Measurements from ENCODE around the gene AOAH. TPM values are rescaled to one million over a fixed set of nuclear protein-coding genes. Genes with fewer than 3 reads are reported as not detected.

The AOAH gene
- total and polyA plus RNA-seq, 2 donors (not counting 3 experiments of a cell fraction or from before 2014, with no cell fraction given): not detected

GRCh38 chr7:36638140-36638539 is 86.2 kb downstream of the AOAH start:
- no peaks in the 10 kb centered on the region for H3K9me3 ChIP-seq (replicated peaks; ENCODE audit: control insufficient read depth, insufficient read depth, low read length)
- H3K79me2 ChIP-seq (ENCODE audit: control insufficient read depth, insufficient read depth, low read length): no peaks in the 10 kb centered on the region
- intact Hi-C loops (cut with micrococcal nuclease) (no loop called here), dilution Hi-C loops (cut with MboI; ENCODE audit: extremely low pct_ligation_motif_present, low sequenced_read_pairs) (no loop called here)
- H2AFZ ChIP-seq (ENCODE audit: low read depth, low read length): no peak overlapping the region
- no peaks in the 10 kb centered on the region for H4K20me1 ChIP-seq (replicated peaks; ENCODE audit: control insufficient read depth, extremely low read depth, insufficient read depth, low read length)
- no peaks in the 10 kb centered on the region for H3K9me1 ChIP-seq (replicated peaks; ENCODE audit: control insufficient read depth, extremely low read depth, insufficient read depth, low read length)
- no peak overlapping the region for H3K4me3 ChIP-seq (replicated peaks in 1 of 3; ENCODE audit: insufficient read depth in 1 of 3, low read depth in 1 of 3, low read length in 3 of 3)
- no peaks in the 10 kb centered on the region for H3K4me1 ChIP-seq (ENCODE audit: control insufficient read depth, extremely low read depth, insufficient read depth, low read length)
- no peak overlapping the region for H3K9ac ChIP-seq (replicated peaks; ENCODE audit: extremely low read depth, insufficient read depth, low read length)
- H3K36me3 ChIP-seq (ENCODE audit: control insufficient read depth in 2 of 2, extremely low read depth in 1 of 2, insufficient read depth in 2 of 2, low read length in 2 of 2): no peaks in the 10 kb centered on the region
- H3K27ac ChIP-seq (ENCODE audit: insufficient read depth, low read depth, low read length): no peak overlapping the region
- TF ChIP-seq MAX (IDR thresholded peaks at IDR 0.05; ENCODE audit: insufficient read depth, insufficient read length): no peak
- no peak for TF ChIP-seq JUN (IDR thresholded peaks at IDR 0.05; ENCODE audit: borderline replicate concordance, insufficient read depth, insufficient read length, low read depth)
- TF ChIP-seq CTCF (IDR thresholded peaks at IDR 0.05; ENCODE audit: extremely low read depth in 1 of 2, insufficient read depth in 1 of 2, low read depth in 1 of 2, low read length in 2 of 2): no peak
- TF ChIP-seq POLR2AphosphoS5 (IDR thresholded peaks at IDR 0.05; ENCODE audit: insufficient read depth, low read depth, low read length): no peak
- TF ChIP-seq GATA2 (IDR thresholded peaks at IDR 0.05; ENCODE audit: insufficient read depth, insufficient read length, low read depth, low read length): no peak
- no peak for TF ChIP-seq FOS (IDR thresholded peaks at IDR 0.05; ENCODE audit: borderline replicate concordance, insufficient read depth, low read length)
- TF ChIP-seq POLR2A (IDR thresholded peaks at IDR 0.05; ENCODE audit: low read depth, low read length): no peak
- no peak for TF ChIP-seq EZH2 (IDR thresholded peaks at IDR 0.05; ENCODE audit: borderline replicate concordance, low read depth, low read length, severe bottlenecking)
- no peak for TF ChIP-seq MYC (IDR thresholded peaks at IDR 0.05; ENCODE audit: low read depth, low read length)
- H3K27me3 ChIP-seq (ENCODE audit: control insufficient read depth in 2 of 2, insufficient read depth in 2 of 2, low read length in 2 of 2): no peaks in the 10 kb centered on the region
- FAIRE-seq (no peak), DNase-seq (ENCODE audit: low read depth, low spot score) (no peak)
- no TSS peak for BruUV-seq (replicated peaks)
- H3K4me2 ChIP-seq (ENCODE audit: insufficient read depth, low read length): no peak overlapping the region
- POLR2A ChIA-PET: no interaction called here
- CTCF ChIA-PET: interaction anchor here (1.4 kb wide), 1 partner anchor 33 kb away, joined by 7 read pairs; no protein-coding TSS in a partner anchor

Measured in endothelial cell of umbilical vein (primary cell).